ENCODE data around the gene MPZL2.

DNA sequence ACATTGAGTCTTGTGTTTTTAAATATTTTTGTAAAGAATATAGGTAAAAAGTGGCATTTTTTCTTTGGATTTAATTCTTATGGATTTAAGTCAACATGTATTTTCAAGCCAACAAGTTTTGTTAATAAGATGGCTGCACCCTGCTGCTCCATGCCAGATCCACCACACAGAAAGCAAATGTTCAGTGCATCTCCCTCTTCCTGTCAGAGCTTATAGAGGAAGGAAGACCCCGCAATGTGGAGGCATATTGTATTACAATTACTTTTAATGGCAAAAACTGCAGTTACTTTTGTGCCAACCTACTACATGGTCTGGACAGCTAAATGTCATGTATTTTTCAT, 40.1 kb upstream of the MPZL2 start:
- no peak for TF ChIP-seq BRCA1 (IDR thresholded peaks at IDR 0.05; ENCODE audit: low read depth, low read length)
- no peak for TF ChIP-seq RAD21 (IDR thresholded peaks at IDR 0.05 in 1 of 2, conservative IDR thresholded peaks at IDR 0.05 in 1 of 2; ENCODE audit: low read depth in 2 of 2, low read length in 2 of 2)
- no peak for TF ChIP-seq RXRA (IDR thresholded peaks at IDR 0.05; ENCODE audit: insufficient read depth, low read depth, low read length)
- no peak for TF ChIP-seq CHD2 (IDR thresholded peaks at IDR 0.05; ENCODE audit: low read length)

Data from H1 (cell line).